ENCODE data around the gene PLK5.

Gene PLK5

DNA sequence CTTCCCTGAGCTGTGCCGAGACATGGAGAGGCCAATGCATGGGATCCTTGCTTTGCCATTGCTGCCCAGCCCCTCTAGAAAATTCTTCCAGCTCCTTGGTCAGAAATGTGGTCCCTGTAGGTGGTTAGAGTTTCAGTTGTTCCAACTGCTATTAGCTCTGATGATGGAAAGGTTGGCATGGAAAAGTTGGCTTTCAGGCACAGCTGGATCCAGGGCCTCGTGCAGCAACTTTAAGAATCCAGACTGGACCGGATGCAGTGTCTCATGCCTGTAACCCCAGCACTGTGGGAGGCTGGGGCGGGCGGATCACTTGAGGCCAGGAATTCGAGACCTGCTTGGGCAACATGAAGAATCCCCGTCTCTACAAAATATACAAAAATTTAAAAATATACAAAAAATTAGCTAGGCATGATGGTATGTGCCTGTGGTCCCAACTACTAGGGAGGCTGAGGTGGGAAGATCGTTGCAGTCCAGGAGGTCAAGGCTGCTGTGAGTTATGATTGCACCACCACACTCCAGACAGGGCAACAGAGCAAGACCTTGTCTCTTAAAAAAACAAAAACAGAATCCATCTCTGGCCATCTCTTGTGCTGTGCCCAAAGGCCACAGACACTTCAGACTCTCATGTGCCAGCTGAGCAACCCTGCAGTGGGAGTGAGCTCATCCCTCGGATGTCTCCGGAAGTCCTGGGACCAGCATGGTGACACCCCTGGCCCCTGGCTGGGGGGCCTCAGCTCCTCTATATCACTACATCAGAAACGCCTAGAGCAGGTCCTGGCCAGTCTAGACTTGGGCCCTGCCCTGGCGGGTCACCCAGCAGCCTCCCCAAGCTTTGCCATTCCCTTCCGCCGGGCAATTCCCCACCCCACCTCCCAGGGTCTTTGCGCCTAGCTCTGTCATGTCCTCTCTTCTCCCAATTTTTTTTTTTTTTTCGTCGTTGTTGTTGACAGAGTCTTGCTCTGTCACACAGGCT lies 27.5 kb downstream of the PLK5 start:
- DNase-seq, result no peak

DNA sequence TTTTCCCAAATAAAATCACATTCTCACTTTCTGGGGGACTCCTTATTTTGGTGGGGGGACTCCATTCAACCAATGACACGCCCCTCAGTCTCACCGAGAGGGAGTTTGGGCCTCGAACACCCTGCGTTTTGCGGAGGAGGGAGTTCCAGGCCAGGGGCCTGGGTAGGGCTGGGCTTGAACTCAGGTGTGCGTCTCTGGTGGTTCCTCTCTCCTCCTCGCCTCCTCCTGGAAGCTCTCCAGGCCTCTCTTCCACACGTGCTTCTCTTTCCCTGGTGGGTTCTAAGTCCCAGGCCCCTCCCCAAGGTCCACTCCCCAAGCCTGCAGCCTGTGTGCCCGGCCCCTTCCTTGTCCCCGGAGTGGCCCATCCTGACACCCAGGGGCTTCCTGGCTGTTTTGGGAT lies 29.5 kb downstream of the PLK5 start:
- no peak for DNase-seq

DNA sequence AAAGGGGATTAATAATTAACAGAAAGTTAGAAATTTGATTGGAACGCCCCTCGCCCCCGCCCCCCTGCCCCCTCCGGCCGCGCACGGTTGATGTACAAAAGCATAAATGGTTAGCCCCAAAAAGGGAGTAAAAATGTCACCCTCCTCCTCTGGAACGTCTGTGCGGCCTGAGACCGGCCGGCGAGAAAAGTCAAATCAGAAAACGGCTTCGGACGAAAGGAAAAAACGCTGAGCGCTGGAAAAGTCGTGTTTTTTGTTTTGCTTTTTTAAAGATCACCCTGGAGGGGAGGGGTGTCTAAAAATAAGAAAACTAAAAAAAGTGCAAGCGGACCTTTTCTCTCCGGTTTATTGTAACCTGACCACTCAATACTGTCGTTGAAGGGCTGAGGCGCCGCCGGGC lies 31.1 kb downstream of the PLK5 start:
- DNase-seq, result no peak

DNA sequence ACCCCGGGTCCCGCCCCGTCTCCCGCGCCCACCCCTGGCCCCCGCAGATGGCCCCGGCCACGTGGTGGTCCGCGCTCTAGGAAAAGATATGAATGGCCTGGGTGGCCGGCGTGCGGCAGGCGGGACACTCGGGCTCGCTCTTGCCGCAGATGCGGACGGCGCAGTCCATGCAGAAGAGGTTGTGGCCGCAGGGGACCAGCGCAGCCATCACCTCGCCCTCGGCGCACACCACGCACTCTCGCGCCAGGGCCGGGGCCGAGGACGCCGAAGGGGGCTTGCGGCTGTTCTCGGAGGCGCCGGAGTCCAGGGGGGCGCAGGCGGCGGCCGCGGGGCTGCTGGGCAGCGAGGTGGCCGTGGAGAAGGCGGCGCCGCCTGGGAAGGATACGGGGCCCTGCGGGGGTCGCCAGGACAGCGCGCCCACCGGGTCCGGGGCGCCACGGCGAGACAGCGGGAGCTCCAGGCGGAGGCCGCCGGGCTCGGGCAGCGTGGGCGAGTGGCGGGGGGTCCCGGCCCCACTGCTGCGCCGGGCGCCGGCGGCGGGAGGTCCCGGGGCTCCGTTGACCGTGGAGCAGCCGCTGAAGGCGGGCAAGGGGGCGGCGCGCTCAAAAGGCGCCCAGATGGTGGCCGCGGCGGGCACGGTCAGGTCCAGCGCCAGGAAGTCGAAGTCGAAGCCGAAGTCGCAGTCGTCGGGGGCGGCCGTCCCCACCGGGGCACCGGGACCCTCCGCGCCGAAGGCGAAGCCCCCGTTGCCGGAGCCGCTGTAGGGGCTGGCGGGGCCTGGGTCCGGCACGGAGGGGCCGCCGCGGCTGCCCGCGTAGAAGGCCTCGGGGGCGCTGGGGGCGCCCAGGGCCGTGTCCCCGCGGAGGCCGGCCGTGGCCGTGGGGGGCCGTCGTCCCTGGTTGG lies 31.9 kb downstream of the PLK5 start:
- no peak for DNase-seq

DNA sequence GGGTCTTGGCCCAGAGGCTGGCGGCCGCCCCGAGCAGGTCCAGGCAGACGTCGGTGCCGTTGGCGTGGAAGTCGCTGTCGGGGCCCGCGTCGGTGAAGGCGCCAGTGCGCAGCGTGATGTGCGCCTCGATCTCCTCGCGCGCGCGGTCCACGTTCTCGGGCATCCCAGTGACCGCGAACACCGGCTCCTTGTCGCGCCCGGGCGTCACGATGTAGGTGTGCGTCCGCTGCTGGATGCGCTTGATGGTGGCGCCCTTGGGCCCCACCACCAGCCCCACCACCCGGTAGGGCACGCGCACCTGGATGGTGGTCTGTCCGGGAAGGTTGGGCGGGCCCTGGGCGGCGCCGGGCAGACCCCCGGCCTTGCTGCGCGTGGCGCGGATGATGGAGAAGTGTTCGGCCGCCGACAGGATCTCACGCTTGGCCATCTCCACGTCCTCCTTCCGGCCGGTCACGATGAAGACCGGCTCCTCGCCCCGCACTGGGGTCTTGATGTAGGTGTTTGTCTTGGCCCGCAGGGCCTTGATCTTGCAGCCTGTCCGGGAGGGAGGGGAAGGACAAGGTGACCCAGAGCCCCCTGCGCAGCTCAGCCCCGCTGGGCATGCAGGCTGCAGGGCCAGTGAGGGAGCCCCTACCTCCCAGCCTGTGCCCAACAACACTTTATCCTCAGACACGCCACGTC lies 32.7 kb downstream of the PLK5 start:
- DNase-seq, result no peak

DNA sequence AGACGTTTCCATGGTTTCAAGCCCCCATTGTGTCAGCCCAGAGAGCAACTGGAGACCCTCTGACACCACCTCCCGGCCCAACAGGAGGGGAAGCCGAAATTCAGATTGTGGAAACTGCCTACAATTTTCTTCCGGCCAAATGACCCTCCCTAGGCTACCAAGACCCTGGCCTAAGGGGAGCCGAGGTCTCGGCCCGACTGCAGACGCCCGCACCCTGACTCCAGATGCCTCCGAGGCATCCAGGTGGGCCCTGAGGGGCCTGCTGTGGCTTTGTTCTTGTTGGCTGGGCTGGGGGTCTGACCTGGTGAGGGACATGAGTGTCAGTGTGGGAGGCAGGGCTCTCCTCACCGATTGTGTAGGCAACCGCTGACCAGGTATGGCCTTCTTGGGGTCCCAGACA lies 34.7 kb downstream of the PLK5 start:
- no peak for DNase-seq

DNA sequence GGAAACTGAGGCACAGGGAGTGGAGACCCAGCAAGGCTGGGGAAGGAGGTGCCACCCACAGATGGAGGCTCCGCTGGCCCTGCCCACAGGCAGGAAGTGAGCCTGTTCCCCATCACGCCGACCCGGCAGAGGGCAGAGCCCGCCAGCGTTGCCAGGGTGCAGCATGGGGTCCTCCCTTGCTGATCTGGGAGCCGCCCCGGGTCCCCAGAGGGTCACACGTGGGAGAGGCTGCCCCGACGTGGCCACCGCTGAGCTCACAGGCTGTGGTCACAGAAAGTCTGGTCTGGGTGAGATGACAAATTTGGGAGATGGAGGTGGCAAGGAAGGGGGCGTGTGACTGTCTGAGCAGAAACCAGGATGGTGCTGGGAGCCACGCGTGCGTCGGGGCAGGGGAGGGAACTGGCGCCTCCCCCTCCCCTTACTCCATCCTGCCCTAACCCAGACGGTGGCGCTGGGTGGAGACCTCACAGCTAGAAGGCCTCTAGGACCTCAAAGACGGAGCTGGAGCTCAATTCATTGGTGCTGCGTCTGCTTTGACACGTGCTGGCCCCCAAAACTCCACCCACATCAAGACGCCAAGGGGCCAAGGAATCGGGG lies 36.5 kb downstream of the PLK5 start:
- DNase-seq, result no peak

DNA sequence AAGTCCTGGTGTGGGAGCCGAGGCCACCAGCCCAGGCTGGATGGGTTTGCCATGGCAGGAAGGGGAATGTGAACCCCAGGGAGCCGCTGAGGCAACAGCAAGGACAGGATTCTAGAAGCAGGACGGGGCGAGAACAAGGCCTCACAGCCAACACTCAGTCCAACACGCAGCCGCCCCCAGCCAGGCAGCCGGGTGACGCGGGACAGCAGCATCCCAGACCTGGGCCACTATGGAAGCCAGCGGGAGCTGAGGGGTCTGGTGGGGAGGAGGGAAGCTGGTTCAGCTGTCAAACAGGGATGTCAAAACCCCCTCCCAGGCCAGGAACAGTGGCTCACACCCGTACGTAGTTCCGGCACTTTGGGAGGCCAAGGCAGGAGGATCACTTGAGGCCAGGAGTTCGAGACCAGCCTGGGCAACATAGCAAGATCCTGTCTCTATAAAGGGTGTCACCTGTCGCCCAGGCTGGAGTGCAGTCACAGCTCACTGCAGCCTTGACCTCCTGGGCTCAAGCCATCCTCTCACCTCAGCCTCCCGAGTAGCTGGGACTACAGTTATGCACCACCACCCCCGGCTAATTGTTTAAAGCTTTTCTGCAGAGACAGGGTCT lies 37.5 kb downstream of the PLK5 start:
- no peak for DNase-seq

DNA sequence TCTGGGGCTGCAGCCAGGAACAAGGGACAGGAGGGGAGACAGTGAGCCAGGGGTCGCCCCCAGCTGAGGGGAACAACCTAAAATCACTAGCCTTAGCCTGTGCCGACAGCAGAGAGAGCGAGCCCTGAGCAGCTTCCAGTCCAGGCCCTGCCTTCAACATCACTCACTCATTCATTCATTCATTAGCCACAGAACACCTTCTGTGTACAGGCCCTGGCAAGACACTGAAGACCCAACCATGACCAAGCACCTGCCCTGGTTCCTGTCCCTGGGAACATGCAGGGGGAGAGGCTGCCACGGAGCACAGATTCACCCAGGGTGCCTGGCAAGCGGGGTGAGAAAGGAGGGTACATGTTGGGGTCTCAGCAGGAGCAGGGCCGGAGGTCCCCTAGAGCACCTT lies 39.4 kb downstream of the PLK5 start:
- no peak for DNase-seq

DNA sequence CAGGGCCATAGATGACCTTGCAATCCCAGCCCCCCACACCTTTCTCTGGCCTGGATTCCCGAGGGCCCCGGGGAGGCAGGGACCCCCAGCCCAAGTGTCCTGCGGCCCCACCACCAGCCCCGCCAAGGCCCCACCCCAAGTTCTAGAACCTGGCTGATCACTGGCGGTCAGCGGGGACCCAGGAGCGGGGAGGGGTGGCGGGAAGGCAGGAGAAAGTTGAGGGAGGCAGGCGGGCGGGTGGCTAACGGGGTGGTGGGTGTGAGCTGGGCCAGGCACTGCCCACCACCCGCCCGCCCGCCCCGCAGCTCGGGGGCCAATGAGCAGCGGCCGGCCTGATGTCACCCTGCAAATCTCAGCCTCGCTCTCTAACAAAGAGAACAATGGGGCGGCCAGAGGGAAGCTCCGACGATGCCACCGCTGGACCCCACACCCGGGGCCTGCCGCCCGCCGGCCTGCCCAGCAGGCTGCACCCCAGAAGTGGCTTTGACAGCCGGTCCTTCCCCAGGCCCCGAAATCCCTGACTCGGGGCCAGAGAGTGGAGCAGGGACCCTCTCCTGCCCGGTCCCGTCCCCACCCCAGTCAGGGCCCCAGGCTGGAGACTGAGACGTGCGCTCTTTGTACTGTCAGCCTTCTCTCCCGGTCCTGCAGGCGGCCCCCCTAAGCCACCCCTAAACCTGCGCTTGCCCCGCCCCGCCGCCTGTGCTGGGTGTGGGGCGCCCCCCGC lies 42.7 kb downstream of the PLK5 start:
- peak in 55 of 56 donors; percentile 30 to 93 (median 83) for DNase-seq

DNA sequence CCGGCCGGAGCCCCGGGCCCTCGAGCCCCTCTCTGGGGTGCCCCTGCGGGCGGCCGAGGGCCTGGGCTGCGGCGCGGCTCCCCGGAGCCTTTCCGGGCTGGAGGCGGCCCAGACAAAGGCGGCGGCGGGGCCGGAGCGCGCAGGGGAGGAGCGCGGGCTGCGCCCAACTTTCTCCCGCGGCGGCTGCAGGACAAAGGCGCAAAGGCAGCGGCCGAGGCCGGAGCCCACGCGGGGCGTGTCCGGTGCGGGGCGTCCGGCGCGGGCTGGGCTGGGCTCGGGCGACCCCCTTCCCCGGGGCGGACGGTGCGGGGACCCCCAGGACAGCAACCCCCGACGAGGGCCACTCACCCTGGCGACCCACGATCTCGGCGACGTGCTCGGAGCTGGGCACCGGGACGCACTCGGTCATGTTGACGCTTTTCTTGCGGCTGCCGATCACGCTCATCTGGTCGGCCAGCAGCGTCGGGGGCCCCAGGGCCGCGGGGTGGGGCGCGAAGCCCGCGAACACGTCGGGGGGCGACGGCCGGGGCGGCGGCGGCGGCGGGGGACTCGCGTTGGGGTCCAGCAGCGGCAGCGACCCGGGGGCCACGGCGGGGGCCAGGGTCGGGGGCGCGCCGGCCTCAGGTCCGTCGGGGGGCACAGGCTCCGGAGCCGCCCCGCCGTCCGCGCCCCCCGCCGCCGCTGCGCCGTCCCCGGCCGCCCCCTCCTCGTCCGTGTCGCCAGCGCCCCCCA lies 43.4 kb downstream of the PLK5 start:
- DNase-seq, result peak in 11 of 56 donors; percentile 16 to 61 (median 50)

DNA sequence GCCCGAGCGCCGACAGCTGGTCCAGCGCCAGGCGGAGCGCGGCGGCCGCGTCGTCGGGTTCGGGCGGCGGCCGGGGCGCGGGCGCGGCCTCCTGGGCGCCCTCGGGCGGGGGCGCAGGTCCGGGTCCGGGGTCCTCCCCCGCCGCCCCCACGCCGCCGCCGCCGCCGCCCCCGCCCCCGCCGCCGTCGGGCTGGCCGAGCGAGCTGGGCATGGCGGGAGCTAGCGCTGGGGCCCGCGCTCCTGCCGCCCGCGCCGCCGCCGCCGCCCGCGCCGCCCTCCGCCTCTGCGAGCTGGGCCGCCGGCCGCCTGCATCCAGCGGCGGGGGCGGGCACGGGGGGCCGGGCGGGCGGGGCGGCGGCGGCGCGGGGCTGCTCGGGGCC lies 44.0 kb downstream of the PLK5 start:
- no peak for DNase-seq

DNA sequence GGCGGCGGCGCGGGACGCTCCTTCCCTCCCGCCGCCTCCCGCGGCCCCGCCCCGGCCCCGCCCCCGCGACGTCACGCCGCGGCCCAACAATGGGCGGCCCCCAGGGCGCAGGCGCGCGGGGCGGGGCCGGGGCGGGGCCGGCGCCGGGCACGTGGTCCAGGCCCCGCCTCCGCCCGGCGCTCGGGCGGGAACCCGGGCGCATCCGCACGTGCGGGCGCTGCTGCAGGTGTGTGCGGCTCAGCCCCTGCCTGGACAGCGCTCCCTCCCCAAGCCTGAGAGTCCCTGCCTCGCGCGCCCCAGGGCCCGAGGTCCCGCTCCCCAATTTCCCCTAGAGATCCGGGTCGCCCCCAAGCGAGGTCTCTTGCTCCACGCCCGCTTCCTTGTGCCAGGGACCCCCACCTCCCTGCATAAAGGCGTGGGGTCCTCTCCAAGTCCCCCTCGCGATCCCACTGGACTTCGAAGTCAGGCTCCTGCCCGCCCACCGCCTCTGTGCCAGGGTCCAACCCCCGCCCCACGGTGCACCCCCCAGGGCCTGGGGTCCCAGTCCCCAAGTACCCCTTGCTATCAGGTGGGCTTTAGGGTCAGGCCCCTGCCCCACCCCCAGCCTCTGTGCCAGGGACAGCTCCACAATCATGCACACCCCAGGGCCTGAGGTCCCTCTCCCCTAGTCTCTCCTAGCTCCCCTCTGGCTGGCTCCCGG lies 44.6 kb downstream of the PLK5 start, which contains the start of gene MEX3D:
MEX3D (minus strand) TSS at position 6 of the 700 bp plus-strand sequence. CDS start 267 bp downstream, outside the sequence.
- DNase-seq, result peak in 44 of 56 donors; percentile 3 to 80 (median 34)

DNA sequence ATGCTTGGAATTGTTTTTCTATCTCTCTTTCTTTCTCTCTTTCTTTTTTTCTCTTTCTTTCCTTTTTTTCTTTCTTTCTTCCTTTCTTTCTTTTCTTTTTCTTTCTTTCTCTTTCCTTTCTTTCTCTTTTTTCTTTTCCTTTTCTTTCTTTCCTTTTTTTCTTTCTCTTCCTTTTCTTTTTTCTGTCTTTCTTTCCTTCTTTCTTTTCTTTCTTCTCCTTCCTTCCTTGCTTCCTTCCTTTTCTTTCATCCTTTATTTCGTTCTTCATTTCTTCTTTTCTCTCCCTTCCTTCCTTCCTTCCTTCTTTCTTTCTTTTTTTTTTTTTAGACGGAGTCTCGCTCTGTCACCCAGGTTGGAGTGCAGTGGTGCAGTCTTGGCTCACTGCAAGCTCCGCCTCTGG lies 46.1 kb downstream of the PLK5 start:
- no peak for DNase-seq

DNA sequence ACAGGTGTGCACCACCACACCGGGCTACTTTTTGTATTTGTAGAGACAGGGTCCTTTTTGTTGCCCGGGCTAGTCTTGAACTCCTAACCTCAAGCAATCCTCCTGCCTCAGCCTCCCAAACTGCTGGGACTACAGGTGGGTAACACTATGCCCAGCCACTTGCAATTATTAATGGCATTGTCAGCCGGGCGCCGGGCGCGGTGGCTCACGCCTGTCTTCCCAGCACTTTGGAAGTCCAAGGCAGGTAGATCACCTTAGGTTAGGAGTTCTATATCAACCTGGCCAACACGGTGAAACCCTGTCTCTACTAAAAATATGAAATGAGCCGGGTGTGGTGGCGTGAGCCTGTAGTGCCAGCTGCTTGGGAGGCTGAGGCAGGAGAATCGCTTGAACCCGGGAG lies 47.0 kb downstream of the PLK5 start:
- DNase-seq, result no peak

DNA sequence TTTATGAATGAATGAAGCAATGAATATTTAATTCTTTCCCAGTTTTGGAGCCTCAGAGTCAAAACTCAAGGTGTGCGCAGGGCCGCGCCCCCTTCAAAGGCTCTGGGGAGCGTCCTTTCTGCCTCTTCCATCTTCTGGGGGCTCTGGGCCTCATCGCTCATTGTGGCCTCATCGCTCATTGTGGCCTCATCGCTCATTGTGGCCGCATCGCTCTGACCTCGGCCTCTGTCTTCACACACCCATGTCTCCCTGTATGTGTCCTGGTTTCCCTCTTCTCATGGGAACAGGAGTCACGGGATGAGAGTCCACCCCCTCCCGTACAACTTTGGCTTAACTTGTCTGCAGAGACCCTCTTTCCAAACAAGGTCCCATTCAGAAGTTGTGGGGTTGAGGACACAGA lies 47.5 kb downstream of the PLK5 start:
- no peak for DNase-seq

DNA sequence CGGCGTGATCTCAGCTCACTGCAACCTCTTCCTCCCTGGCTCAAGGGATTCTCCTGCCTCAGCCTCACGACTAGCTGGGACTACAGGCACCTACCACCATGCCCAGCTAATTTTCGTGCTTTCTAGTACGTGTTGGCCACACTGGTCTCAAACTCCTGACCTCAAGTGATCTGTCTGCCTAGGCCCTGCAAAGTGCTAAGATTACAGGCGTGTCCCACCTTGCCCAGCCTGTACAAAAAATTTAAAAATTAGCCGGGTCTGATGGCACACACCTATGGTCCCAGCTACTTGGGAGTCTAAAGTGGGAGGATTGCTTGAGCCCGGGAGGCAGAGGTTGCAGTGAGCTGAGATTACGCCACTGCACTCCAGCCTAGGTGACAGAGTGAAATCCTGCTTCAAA lies 48.9 kb downstream of the PLK5 start:
- DNase-seq, result no peak

DNA sequence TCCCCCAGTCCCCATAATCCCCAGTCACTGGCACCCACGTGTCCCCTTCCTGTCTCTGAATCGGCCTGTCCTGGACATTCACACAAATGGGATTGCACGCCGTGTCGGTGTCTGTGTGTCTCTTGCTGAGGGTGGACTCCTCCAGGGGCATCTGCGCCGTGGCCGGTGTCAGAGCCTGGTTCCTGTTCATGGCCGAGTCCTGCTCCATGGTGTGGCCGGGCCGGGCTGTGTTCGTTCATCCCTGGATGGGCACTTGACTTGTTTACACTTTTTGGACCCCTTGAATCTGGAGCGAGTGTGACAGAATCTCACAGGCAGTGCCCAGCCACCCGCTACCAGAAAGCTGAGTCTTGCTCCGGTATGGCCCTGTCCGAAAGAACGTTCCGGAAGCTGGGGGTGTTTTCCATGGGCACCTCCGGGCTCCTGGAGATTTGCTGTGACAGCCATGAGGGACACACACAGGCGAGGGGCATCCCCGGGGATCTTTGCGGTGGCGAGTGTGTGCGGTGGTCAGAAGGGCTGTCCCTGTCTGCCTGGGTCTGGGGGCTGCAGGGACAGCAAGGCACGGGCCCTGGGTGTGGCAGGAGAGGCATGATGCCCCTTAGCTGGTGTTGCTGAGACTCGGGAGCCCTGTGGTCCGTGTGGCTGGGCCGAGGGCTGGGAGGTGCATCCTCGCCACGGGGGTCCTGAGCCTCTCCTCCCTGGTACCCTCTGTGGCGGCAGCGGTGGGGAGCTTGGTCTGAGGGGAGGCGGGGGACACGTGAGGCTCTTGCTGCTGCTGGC lies 50.7 kb downstream of the PLK5 start:
- DNase-seq, result peak in 1 of 56 donors; percentile 7
